Umbilical cord (tissue), 2 donors: Measurements from ENCODE around the gene CACFD1. TPM values are rescaled to one million over a fixed set of nuclear protein-coding genes. Genes with fewer than 3 reads are reported as not detected.
"Not testable (repeated sequence)": the region's sequence is repeated elsewhere in the genome, so short reads cannot be mapped to it uniquely, and the experiment has no call there.

Experiments used
- DNase-seq: peaks from one replicate; pipeline ENCODE4 v3.0.0-alpha.2; 2015; ENCODE audit warnings: low spot score
- total RNA-seq: library from RNA; depleted of rRNA; stranded (reverse); fragments of >200 nt; gene quantifications from one replicate; pipeline ENCODE4 v1.2.3, GENCODE V29; 2014; ENCODE audit warnings: low replicate concordance; ENCODE audit not compliant: insufficient read depth

The CACFD1 gene
- total RNA-seq, 1 donor from 2014 or later: 4.8 TPM

DNA sequence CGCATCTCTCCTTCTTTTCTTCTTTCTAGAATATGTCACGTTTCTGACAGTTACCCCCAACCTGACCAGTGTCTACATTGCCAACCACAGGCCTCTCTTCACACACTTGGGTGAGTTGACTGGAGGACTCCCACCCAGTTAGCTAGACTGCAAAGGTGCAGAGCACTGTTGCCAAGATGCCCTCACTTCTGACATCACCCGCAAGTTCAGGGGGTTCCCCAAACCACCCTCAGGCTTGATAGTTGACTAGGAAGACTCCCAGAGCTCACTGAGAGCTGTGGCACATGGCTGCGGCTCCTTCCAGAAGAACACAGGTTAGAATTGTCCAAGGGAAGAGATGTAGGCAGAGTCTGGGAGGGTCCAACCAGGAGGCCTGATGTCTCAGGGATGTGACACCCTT lies 20.4 kb upstream of the CACFD1 start:
- no peak for DNase-seq

DNA sequence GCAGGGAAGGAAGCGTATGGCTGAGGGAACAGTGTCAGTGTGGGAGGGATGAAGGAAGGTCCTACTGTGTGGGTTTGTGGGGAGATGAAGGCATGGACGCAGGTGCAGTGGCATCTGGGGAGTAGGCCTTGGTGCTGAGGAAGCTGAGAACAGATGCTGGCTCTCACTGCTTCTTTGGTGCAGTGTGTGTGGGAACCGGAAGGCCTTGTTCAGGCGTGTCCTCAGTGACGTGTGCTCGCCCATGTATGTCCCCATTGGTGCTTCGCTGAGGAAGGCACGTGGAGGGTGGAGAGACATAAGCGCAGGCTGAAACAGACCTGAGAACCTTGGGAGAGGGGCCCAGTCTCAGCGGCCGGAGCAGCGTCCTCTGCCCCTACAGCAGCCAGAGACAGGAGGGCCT lies 18.9 kb upstream of the CACFD1 start:
- DNase-seq: no peak

DNA sequence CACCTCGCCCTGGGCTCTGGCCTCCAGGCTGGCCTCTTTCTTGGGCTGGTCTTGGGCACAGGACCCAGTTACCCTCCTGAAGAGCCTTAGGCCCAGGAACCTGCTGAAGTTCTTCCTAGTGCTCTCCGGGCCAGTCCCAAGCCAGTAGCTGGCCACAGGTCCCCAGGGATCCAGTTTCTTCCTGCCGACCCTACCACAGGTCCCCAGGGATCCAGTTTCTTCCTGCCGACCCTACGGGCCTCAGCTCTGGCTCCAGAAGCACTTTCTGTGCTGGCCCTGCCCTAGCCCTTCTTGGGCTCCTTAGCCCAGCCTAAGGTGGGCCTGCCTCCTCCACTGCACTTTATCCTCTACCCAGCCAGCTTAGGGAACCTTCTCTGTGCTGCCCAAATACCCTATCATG lies 18.2 kb upstream of the CACFD1 start:
- no peak for DNase-seq

DNA sequence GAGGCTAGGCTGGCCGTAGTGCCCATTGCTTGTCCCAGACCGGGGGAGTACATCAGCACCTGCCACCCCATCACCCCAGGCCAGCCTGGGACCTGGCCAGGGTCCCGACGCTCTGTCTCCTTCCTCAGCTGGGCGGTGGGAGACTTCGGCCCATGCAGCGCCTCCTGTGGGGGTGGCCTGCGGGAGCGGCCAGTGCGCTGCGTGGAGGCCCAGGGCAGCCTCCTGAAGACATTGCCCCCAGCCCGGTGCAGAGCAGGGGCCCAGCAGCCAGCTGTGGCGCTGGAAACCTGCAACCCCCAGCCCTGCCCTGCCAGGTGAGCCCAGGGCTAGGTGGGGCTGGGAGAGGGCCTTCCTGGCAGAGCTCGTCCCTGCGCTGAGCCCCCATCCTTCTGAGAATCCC lies 16.5 kb upstream of the CACFD1 start:
- DNase-seq: no peak

DNA sequence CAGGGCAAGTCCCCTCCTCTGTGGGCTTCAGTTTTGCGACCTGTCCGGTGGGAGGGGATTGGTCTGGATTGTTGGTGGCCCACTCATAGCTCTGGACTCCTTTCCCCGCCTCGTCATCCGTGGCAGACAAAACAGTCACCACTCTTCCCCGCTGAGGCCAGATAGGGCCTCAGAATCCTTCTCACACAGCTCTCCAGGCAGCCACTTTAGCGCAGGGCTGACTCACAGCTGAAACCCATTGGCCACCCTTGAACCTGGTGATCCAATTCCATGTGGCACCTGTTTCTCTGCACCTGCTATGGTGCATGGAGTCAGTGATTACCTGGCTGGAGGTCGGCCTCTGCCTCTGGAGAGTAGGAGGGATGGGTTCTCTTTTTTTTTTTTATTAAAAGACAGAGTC lies 15.8 kb upstream of the CACFD1 start:
- no peak for DNase-seq

DNA sequence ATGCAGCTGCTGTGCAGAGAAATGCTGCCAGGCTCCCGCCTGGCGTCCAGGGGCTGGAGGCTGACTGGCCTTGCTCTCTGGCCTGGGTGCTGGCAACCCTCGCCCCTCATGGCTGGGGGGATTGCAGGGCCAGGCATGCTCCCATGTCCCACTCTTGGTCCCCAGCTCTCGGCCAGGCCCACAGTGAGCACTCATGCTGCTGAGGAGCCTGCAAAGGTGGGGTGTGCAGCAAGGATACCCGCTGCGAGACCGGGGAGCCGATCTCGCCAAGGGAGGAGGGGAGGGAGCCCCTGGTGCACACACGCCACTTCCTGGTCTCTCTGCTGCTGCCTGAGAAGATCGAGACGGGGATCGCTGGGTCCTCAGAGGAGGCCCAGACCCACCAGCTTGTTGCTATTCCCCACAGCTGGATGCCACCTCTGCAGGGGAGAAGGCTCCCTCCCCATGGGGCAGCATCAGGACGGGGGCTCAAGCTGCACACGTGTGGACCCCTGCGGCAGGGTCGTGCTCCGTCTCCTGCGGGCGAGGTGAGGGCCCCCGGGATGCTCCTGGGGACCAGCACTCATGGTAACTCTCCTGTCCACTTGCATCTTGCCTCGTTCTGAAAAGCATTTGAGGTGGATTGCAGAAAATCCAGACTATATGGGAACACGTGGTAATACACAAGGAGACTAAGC lies 14.3 kb upstream of the CACFD1 start:
- no peak for DNase-seq

DNA sequence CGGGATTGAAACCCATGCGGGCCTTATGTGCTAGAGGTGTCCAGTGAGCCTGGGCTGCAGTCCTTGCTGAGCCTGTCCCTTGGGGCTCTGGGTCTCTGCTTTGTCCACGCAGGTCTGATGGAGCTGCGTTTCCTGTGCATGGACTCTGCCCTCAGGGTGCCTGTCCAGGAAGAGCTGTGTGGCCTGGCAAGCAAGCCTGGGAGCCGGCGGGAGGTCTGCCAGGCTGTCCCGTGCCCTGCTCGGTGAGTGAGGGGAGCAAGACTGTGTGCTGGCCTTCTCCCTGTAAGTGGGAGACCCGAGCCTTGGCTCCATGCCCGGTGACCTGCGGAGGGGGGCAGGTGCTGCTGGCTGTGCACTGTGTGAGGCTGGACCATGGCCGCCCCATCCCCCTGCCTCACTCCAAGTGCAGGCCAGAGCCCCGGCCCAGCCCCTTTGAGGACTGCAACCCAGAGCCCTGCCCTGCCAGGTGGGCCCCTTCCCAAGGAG lies 11.2 kb upstream of the CACFD1 start:
- no peak for DNase-seq

DNA sequence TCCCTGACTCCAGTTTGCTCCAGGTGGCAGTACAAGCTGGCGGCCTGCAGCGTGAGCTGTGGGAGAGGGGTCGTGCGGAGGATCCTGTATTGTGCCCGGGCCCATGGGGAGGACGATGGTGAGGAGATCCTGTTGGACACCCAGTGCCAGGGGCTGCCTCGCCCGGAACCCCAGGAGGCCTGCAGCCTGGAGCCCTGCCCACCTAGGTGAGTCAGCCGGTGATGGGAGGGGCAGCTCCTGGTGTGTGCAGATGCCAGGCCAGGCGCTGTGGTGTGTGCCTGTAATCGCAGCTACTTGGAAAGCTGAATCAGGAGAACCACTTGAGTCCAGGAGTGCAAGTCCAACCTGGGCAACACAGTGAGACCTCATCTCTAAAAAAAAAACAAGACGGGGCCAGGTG lies 10.0 kb upstream of the CACFD1 start:
- no peak for DNase-seq

DNA sequence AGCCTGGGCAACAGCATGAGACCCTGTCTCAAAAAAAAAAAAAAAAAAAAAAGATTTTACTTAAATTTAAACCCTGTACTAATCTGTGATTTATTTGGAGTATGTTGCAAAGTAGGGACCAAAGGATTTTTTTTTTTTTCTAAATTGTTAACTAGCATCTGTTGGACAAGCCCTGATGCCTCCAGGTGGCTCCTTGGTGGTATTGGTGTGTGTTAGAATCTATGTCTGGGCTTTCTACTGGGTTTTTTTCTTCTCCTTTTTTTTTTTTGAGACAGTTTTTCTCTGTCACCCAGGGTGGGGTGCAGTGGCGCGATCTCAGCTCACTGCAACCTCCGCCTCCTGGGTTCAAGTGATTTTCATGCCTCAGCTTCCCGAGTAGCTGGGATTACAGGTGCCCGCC lies 7.9 kb upstream of the CACFD1 start:
- not testable (repeated sequence) for DNase-seq

DNA sequence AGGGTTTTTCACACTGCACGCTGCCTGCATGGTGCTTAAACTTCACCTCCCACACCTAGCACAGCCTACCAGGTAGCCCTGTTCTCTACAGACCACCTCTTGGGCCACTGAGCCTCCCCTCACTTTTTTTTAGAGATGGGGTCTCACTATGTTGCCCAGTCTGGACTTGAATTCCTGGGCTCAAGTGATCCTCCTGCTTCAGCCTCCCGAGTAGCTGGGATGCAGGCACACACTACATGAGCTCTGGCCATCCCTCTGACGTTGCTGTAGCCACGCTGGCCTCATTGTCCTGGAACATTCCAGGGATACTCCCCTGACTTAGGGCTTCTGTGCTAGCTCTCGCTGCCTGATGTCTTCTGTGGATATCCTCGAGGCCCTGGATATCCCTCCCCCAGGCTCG lies 7.2 kb upstream of the CACFD1 start:
- no peak for DNase-seq

DNA sequence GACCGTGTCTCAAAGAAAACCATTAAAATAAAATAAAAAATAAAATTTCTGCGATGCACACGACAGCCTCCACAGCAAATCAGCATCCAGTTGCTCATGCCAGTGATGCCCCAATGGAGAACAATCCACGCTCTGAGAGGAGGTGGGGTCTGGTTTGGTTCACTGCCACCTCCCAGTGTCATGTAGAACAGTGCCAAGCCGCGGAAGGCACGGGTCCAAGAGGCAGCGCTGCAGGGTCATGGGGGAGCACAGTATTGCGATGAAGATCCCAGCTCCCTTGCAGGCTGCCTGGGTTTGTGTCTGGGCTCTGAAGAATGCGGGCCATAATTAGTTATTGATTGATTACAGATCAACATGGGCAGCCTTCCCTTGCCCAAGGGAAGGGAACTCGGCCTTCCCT lies 6.1 kb upstream of the CACFD1 start:
- no peak for DNase-seq

DNA sequence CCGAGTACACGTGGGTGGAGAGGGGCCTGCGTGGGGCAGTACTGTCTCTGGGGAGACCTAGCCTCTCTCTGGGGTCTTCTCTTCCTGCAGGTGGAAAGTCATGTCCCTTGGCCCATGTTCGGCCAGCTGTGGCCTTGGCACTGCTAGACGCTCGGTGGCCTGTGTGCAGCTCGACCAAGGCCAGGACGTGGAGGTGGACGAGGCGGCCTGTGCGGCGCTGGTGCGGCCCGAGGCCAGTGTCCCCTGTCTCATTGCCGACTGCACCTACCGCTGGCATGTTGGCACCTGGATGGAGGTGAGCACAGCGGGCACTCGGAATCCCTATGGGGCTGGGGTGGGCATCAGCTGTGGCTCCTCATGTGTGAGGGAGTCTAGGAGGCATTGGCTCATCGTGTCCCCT lies 5.5 kb upstream of the CACFD1 start:
- no peak for DNase-seq

DNA sequence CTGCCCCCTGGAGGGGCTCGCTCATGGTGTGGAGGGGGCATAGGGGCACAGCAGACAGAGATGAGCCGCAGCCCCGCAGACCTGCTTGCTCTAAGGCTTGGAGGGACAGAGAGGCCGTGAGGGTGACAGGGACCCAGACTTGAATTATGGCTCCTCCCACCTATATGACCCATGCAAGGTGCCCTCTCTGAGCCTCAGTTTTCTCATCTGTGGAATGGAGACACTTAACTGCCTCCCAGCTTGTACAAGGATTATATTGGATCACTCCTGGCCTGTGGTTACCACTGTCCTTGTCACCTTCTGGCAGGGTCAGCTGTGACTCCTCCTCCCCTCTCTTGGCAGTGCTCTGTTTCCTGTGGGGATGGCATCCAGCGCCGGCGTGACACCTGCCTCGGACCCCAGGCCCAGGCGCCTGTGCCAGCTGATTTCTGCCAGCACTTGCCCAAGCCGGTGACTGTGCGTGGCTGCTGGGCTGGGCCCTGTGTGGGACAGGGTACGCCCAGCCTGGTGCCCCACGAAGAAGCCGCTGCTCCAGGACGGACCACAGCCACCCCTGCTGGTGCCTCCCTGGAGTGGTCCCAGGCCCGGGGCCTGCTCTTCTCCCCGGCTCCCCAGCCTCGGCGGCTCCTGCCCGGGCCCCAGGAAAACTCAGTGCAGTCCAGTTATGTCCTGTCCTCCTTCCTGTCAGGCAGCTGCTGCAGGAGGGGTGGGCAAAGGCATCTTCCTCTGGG lies 4.7 kb upstream of the CACFD1 start:
- no peak for DNase-seq

DNA sequence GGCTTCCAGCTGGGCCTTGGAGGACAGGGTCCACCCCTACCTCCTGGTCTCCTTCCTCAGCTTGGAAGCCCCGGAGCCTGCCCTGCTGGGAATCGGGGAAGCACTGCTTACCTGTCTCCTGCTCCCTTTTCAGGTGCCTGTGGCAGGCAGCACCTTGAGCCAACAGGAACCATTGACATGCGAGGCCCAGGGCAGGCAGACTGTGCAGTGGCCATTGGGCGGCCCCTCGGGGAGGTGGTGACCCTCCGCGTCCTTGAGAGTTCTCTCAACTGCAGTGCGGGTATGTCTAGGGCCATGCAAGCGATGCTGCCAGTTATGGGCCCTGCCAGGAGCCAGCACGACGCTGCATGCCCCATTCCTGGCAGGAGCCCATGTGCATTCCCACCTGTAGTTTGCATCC lies 3.8 kb upstream of the CACFD1 start:
- DNase-seq: no peak

DNA sequence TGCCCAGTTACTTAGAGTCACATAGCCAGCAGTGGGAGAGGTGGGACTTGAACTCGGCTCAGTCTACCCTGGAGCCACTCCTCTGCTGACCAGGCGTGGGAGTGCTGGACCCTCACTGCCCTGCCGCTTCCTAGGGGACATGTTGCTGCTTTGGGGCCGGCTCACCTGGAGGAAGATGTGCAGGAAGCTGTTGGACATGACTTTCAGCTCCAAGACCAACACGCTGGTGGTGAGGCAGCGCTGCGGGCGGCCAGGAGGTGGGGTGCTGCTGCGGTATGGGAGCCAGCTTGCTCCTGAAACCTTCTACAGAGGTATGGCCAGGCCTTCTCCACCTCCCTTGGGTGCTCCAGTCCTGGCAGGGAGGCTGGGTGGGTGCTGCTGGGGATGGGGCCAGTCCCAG lies 3.4 kb upstream of the CACFD1 start:
- DNase-seq: no peak

DNA sequence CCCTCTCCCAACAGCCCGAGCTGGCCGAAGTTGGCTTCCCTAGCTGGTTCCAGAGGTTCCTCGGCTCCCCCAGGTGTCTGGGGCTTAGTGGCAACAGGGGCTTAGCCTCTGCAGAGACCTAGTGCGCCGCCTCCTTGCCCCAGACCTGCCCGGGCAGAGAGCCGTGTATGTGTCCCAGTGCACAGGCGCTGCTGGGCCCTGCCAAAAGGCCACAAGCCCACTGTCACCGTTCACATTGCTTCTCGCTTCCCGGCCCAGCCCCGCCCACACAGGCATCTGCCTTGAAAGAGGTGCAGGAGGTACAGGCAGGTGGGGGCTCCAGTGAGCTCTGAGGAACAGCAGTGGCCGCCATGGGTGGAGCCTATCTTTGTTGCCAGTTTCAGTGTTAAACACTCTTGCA lies 2.5 kb upstream of the CACFD1 start:
- DNase-seq: no peak

DNA sequence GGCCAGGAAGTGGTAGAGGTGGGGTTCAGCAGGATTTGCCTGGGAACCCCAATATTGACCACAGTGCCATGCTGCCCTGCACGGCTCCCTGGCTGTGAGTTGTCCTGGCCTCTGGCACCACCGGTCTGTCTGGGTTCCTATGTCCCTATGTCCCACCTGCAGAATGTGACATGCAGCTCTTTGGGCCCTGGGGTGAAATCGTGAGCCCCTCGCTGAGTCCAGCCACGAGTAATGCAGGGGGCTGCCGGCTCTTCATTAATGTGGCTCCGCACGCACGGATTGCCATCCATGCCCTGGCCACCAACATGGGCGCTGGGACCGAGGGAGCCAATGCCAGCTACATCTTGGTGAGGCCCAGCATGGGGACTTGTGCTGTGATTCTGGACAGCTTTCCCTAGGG lies 2.0 kb upstream of the CACFD1 start:
- DNase-seq: no peak

DNA sequence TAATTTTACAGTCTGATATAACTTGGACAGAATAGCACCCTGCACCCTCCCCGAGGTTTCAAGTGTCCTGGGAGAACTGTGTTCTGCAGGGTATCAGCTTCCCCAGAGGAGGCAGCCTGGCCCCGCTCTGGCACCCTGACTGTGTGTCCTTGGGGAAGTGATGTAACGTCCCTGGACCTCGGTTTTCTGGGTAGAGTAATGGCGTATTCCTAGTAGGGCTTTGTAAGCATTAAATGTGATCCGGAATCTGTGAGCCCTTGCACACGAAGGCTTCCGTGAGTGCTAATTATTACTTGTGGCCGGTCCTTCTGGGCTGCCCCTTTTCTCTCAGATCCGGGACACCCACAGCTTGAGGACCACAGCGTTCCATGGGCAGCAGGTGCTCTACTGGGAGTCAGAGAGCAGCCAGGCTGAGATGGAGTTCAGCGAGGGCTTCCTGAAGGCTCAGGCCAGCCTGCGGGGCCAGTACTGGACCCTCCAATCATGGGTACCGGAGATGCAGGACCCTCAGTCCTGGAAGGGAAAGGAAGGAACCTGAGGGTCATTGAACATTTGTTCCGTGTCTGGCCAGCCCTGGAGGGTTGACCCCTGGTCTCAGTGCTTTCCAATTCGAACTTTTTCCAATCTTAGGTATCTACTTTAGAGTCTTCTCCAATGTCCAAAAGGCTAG lies 1.0 kb upstream of the CACFD1 start:
- no peak for DNase-seq

DNA sequence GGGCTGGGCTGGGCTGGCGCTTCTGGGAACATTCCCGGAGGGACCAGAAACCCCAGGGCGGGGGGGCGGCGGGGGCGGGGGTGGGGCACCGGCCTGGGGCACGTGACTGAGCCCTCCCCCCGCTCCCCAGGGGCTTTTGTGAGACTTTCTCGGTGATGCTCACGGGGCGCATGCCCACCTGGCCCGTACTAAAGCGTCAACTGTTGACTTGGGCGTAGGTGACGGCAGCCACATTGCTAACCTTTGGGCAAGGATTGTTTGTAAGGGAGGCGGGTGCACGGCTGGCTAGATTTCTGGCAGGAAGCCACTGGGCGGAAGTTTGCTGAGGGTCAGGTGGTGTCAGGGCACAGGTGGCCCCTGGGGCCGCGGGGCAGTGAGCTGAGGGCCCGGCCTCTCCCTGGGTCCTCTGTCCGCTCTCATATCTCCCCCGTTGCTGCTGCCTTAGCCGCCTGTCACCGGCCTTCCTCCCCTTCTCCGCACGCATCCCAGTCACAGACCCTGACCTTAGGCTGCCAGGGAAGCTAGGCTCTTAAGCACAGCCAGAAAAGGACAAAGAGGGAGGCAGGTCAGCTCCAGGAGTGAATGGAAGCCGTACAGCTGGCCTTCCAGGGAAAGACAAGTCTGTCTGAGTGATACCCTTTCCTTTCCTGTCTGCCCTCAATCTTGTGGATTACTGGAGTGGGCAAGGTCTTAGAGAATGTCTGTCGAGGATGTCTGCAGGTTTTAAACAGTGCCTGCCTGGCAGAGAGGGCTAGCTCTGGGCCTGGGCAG lies 812 bp downstream of the CACFD1 start:
- DNase-seq: no peak

DNA sequence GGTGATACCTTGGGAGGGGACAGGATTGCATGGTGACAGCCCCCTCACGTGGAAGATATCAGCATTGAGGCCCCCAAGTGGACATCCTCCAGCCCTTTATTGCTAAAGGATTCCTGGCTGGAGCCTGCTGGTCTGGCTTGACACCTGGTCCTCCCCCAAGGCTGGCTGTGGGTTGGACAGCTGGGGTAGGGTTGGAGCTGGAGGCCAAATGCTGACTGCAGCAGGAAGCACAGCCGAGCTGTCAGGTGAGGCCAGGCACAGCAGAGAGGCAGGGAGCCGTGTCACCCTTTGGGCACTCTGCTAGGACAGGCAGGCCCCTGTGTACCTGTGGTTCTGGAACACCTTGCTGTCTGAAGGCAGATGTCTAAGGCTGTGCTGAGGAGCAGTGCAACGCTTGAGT lies 2.2 kb downstream of the CACFD1 start:
- no peak for DNase-seq

DNA sequence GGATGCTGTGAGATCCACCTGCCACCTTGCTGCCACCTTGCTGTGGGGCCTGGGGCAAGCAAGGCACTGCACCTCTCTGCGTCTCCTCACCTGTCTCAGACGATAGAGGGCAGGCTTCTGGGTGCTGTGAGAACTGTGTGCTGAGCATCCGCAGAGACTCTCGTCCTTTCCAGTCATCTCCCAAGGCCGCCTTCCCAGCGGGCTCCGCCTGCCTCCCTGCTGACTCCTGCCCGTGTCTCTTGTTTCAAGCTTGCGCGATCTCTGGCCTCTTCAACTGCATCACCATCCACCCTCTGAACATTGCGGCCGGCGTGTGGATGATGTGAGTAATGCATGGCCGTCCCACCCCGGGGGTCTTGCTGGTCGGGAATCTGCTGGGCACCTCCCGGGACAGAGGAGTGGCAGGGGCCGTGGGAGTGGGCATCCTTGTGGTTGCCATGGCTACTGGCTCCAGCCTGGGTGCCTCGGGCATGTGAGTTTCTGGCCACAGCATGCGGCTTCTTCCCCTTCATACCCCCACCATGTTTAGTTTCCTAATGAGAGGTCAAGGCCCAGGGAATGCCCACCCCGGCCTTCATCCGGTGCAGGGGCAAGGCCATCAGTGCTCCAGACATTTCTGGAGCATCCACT lies 3.6 kb downstream of the CACFD1 start:
- DNase-seq: no peak
